NCI-H2227 (cell line): ENCODE measurements around the gene CELSR1.

ENCODE experiments used
- DNase-seq: peaks from one replicate; lab custom pipeline; 2025; ENCODE audit not compliant: unreplicated experiment; lab: John Stamatoyannopoulos, UW

The CELSR1 gene

DNA sequence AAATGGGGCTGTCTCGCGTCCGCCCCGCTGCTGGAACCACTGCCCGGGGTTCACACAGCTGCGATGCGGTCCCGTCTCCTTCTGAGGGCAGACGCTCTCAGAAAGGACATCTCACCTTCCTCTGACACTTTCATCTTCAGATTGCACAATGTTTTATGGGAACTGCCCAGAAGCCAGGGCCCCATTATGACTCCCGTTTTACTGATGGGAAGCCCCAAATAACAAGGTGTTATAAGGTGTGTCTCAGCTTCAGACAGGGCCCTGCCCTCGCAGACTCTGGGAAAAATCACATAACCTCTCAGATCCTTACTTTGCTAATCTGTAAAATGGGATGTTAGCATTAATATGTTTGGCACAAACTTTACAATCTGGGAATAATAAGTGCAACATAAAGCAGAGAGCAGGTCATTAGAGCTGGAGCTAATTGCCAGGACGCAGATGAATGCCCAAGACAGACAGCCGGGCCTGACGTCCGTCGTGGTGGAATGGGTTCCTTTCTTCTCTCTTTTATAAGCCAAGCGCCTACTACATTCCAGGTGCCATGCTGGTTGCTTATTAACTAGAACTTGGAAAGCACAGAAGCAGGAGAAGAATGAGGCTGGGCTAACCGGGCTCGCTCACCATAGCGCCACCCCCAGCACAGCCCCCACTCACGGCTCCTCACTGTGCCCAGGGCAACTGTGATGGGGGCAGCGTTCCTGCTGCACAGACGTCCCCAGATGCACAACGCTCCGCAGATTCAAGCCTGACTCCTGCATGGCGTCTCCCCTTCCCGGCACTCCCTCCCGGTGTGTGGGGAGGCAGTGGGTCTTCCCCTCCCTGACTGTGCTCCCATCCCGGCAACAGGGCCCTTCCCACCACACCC, 158.1 kb downstream of the CELSR1 start:
- DNase-seq: no peak

- DNase-seq: no peak
Measured at GRCh38 chr22:46378426-46379065, 158.9 kb downstream of the CELSR1 start.

GRCh38 chr22:46377525-46378425, 159.6 kb downstream of the CELSR1 start:
- DNase-seq: no peak

- DNase-seq: no peak
Measured at GRCh38 chr22:46376908-46377524, 160.4 kb downstream of the CELSR1 start.

DNA sequence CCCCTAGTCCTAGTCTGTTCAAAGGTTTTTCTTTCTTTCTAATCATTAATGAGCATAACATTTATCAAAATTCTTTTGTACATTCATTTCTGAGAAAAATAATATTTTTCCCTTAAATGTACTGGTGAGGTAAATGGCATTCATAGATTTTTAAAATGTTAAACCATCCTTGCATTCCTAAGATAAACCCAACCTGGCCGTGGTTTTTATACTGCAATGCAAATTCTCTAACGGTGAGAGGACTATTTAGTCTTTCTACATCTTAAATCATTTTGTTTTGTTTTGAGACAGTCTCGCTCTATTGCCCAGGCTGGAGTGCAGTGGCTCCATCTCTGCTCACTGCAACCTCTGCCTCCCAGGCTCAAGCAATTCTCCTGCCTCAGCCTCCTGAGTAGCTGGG, 161.3 kb downstream of the CELSR1 start:
- DNase-seq: no peak

DNA sequence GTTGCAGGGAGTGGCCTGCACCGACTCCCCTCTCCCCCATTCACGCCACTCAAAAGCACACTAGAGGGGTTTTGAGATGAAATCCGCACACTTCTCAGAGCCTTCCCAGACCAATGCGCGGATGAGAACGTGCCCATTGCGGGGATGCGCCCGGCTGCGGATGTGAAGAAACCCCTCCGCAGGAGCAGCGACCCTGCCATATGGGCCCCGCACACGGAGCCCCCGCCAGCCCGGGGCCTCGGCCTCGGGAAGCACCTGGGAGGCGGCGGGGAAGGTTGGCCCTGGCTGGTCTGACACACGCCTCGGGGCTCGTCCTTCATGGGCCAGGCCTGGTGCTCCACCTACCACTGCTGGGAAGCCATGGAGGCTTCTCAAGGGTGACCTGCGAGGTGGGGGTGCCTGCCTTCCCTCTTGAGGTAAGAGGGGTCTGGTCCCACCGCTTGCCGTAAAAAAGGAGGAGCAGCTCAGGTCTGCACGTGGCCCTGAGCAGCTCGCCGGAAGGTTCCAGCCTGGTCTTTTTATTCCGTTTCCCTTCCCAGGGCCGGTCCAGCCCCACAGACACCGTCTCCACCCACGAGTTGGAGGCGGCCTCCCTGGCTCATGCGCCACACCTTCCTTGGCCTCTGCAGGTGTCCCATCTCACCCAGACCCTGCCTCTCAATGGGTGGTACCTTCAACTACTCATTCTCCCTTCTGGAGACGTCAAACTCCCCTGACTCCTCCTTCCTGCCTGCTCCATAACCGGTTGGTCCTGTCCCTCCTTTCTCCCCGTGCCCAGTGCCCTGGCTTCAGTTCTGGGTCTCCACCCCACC, 162.6 kb downstream of the CELSR1 start:
- no peak for DNase-seq

GRCh38 chr22:46373921-46374662, 163.3 kb downstream of the CELSR1 start:
- DNase-seq: no peak

DNA sequence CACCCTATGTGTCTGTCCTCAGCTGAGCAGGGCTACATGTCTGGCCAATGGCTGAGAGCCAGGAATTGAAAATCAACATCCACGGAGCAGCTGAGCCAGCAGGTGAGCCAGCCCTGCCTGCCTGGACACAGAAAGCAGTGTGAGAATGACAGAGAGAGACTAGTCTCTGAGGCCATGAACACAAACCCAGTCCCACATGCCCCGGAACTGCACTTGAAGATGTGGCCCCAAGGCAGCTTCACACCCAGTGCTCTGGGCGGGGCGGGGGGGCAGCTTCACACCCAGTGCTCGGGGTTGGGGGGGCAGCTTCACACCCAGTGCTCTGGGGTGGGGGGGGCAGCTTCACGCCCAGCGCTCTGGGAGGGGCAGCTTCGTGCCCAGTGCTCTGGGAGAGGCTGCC, 164.3 kb downstream of the CELSR1 start:
- no peak for DNase-seq

GRCh38 chr22:46372686-46373085, 164.7 kb downstream of the CELSR1 start:
- DNase-seq: no peak

DNA sequence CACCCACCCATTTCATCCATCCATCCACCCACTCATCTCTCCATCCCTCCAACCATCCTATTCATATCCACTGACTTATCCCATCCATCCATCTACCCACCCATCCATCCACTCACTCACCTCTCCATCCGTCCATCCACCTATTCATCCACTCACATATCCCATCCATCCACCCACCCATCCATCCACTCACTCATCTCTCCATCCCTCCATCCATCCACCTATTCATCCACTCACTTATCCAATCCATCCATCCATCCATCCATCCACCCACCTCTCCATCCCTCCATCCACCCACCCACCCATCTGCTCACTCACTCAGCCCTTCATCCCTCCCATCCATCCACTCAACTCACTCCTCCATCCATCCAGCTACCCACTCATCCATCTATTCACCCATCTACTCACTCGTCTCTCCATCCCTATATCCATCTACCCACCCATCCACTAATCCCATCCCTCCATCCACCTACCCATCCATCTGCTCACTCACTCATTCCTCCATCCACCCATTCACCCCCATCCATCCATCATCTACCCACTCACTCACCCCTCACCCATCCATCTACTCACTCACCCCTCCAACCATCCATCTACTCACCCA, 165.7 kb downstream of the CELSR1 start:
- DNase-seq: no peak

- DNase-seq: no peak
Measured at GRCh38 chr22:46370584-46371291, 166.7 kb downstream of the CELSR1 start.

DNA sequence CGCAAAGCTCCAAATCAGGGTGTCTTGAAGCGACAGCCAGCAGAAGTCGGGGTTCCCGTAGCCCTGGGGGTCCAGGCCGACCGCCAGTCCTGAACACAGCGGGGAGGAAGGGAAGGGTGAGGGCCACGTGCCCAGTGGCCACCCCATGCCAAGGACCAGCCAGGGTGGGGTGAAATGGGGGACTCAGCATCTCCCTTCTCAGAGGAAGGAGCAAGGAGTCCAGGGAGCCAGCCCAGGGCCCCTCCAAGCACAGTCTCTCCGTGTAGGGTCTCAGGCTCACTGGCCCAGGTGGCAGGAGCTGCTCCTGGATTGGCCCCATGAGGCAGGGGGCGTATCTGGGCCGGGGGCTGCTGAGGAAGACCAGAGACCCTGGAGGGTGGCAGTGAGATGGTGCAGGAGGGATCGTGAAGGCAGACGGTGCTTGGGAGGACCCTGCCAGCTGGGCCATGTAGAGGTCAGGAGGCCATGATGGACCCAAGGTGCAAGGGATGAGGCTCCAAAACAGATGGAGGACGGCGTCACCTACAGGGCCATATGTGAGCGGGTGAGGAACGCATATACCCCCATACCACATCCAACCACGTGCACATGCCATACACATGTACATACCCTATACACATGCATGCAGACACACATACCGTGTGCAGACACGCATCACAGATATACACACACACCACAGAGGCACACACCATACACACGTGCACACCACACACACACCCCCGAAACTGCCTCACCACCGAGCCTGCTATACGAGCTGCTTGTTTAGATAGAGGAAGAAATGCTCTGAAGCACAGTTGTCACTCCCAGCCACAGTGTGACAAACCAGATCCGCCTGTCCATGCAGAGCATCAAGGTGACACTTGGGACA, 167.5 kb downstream of the CELSR1 start:
- no peak for DNase-seq

DNA sequence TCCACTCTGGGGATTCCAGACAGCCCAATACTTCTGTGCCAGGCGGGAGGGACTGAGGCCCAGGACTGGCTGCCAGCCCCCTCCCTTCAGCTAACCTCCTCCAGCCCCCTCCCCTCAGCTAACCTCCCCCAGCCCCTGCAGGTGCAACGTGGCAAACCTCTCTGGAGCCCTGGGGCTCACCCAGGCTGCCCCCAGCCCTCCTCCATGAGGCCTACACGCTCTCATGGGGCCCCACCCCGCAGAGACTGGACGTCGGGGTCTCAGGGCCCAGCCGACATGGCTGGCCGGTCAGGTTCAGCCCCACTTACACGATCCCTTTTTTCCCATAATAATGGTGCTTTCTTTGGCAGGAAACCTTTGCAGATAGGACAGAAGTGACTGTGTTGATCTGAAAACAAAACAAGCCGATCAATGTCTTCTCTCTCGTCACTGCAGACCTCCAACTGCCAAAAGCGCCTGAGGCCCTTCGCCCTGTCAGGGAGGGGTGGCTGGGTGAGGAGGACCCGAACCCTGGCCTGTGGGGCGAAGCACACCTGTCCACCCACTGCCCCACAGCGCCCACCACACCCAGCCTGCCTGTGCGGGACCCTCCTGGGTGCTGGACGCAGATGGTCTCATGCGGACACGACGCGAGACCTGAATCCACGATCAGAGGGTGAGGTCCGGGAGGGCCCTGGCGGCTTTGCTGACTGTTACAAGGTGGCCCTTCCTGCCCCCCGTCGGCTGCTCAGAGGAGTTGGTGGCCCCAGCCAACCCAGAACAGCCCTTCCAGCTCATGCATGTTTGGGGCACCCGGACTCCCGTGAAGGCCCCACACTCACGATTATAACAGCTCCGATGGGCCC, 168.3 kb downstream of the CELSR1 start:
- no peak for DNase-seq

GRCh38 chr22:46368422-46368821, 169.0 kb downstream of the CELSR1 start:
- no peak for DNase-seq

GRCh38 chr22:46367707-46368191, 169.7 kb downstream of the CELSR1 start:
- DNase-seq: no peak
